Measurements from ENCODE around the gene PTPRU.

PTPRU gene

DNA sequence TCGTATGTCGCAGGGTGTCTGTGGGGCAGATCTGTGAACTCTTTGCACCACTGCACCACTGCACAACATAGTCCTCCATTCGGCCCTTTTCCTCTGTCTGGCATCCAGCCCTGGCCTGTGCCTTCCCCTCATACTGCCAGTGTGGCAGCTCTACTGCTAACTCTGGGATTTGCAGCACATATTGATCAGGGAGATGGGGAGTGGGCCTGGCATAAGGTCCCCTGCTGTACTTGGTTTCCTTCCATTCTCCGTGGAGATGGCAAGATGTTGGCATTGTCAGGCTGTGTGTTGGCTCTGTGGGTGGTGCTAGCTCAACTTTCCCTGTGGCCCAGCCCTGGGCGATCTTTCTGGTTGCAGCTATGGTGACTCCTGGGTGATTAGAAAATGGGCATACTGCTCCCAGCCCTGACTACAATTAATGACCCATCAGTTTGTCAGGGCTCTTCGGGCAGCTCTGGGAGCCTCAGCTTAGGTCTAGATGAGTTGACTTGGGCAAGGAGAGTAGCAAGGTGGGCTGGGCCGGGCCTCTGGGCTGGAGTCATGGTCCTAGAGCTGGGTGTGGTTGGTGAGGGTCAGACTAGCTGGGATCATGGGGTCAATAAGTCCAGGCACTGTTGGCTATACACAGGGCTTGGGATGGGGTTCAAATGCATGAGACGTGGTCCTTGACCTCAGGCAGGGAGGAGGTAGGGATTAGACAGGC, 11.4 kb downstream of the PTPRU start:
- no peaks in the 10 kb centered on the region for H3K36me3 ChIP-seq (ENCODE audit: insufficient read depth, low read length)
- no peak overlapping the region for H3K27ac ChIP-seq (ENCODE audit: low read depth, low read length)
- no peaks in the 10 kb centered on the region for H3K4me1 ChIP-seq (ENCODE audit: insufficient read depth, low read length)
- H3K4me3 ChIP-seq (ENCODE audit: low read depth in 1 of 2, low read length in 2 of 2), result no peak overlapping the region
- no peak overlapping the region for H3K9ac ChIP-seq (ENCODE audit: low read length)
- no peaks in the 10 kb centered on the region for H3K27me3 ChIP-seq (ENCODE audit: control insufficient read depth in 1 of 2, insufficient read depth in 2 of 2, low read length in 2 of 2)
- no peaks in the 10 kb centered on the region for H3K9me3 ChIP-seq (ENCODE audit: low read length)

DNA sequence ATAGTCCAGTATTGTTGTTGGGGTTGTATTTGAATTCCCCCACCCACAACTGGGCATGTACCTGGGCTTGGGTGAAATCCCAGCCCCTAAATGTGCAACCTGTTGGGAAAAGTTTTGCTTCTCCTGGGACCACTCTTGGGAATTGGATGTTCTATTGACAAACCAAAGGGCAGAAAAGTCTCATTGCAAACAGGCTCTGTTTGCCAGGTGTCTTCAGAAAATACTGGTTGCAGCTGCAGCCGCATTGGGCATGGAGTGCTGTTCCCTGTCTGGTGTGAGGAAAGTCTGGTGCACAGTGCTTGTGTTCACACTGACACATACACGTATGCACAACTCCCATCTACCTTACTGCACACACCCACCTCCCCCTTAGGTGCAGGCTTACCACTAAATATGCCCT, 12.1 kb downstream of the PTPRU start:
- no peak overlapping the region for H3K9ac ChIP-seq (ENCODE audit: low read length)
- H3K4me1 ChIP-seq (ENCODE audit: insufficient read depth, low read length), result no peaks in the 10 kb centered on the region
- no peak overlapping the region for H3K27ac ChIP-seq (ENCODE audit: low read depth, low read length)
- no peak overlapping the region for H3K4me3 ChIP-seq (ENCODE audit: low read depth in 1 of 2, low read length in 2 of 2)
- no peaks in the 10 kb centered on the region for H3K36me3 ChIP-seq (ENCODE audit: insufficient read depth, low read length)
- no peaks in the 10 kb centered on the region for H3K27me3 ChIP-seq (ENCODE audit: control insufficient read depth in 1 of 2, insufficient read depth in 2 of 2, low read length in 2 of 2)
- no peaks in the 10 kb centered on the region for H3K9me3 ChIP-seq (ENCODE audit: low read length)

DNA sequence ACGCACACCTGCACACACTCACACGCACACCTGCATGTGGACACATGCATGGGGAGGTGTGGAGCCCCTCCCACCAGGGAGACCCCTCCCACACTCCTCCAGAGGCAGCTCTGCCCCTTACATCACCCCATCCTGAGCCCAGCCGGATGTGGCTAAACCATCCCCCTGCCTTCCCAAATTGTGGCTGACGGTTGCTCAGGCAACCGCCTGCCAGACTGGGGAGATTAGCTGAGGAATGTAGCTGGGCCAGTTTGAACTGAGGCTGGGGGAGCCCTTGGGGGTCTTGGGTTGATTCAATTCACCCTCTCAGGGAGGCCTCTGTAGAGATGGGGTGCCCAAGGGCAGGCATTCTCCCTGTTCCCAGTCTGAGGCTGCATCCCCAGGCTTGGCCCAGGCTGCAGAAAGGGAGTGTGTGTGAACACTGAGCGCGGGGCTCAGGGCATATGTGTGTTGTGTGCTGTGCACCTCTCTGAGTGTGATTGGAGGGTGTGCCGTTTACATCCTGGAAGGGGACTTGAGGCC, 12.9 kb downstream of the PTPRU start:
- Histone ChIP-seq H3K9ac (ENCODE audit: low read length) (no peak overlapping the region), H3K4me1 (ENCODE audit: insufficient read depth, low read length) (no peaks in the 10 kb centered on the region)

DNA sequence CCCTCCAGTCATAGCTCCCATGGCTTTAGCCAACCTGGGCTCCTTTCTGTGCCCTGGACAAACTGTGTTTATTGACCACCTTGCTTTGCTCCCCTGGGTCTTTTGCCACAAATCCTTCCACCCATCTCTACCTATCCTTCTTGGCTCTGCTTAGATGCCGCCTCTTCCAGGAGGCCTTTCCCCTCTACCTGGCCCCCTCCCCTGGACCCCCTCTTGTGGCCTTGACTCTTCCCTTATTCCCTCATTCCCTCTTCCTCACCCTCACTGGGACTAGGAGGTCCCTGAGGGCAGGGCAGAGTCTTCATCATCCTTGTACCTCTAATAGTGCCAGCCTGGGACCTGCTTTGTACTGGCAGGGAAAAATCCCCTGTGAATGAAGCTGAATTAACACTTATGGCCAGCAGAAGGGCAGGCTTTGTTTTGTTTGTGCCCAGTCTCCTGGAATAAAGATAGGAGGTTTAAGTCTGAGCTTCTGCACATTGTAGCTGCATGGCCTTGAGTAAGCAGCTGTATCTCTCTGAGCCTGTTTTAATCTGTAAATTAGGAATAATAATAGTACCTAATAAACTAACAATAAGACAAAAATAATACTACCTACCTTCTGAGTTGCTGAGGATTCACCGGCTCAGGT, 13.7 kb downstream of the PTPRU start:
- no peak overlapping the region for H3K27ac ChIP-seq (ENCODE audit: low read depth, low read length)
- no peaks in the 10 kb centered on the region for H3K4me1 ChIP-seq (ENCODE audit: insufficient read depth, low read length)
- no peak overlapping the region for H3K4me3 ChIP-seq (ENCODE audit: low read depth in 1 of 2, low read length in 2 of 2)
- H3K9ac ChIP-seq (ENCODE audit: low read length), result no peak overlapping the region
- H3K36me3 ChIP-seq (ENCODE audit: insufficient read depth, low read length), result no peaks in the 10 kb centered on the region
- no peaks in the 10 kb centered on the region for H3K27me3 ChIP-seq (ENCODE audit: control insufficient read depth in 1 of 2, insufficient read depth in 2 of 2, low read length in 2 of 2)
- H3K9me3 ChIP-seq (ENCODE audit: low read length), result no peaks in the 10 kb centered on the region

More for the DNA sequence above, 12.9 kb downstream of the PTPRU start:
- no peaks in the 10 kb centered on the region for H3K9me3 ChIP-seq (ENCODE audit: low read length)
- no peaks in the 10 kb centered on the region for H3K36me3 ChIP-seq (ENCODE audit: insufficient read depth, low read length)
- H3K4me3 ChIP-seq (ENCODE audit: low read depth in 1 of 2, low read length in 2 of 2), result no peak overlapping the region
- no peak overlapping the region for H3K27ac ChIP-seq (ENCODE audit: low read depth, low read length)
- H3K27me3 ChIP-seq (ENCODE audit: control insufficient read depth in 1 of 2, insufficient read depth in 2 of 2, low read length in 2 of 2), result no peaks in the 10 kb centered on the region

DNA sequence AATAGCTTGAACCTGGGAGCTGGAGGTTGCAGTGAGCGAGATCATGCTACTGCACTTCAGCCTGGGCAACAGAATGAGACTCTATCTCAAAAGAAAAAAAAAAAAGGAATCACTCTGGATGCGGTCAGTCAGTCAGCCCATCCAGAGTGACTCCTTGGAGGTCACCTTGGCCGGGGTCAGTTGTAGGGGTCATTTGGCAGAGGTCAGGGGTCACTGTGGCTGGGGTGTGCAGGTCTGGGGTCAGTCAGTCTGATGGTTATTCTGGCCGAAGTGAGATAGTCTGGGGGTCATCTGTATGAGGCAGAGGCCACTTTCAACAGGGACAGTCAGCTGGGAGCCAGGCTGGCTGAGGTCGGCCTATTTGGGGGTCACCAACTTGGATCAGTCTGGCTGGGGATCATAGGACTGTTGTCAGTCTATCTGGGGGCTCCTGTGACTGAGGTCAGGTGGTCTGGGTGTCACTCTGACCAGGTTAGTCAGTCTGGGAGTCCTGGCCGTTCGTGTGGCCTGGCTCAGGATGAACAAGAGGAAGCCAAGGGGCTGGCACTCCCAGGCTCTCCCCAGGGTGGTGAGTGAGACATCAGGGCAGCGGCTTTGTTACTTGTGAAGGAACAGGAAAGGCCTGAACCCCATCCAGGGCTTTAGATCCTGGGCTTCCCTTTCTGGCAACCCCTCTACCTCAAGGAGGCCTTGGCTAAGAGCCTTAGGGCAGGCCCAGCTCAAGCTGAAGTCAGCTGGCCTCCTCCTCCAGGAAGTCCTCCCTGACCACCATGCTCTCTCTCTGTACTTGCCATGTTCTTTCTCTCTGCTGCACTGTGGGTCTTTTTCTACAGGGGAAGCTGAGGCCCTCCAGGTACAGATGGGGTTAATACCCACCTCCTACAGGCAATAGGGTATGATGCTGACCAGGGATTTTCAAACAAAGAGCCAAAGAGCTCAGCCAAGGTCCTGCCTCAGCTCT, 15.1 kb downstream of the PTPRU start:
- Histone ChIP-seq H3K36me3 (ENCODE audit: insufficient read depth, low read length) (no peaks in the 10 kb centered on the region), H3K27ac (ENCODE audit: low read depth, low read length) (no peak overlapping the region), H3K4me1 (ENCODE audit: insufficient read depth, low read length) (no peaks in the 10 kb centered on the region), H3K27me3 (ENCODE audit: control insufficient read depth in 1 of 2, insufficient read depth in 2 of 2, low read length in 2 of 2) (no peaks in the 10 kb centered on the region), H3K4me3 (ENCODE audit: low read depth in 1 of 2, low read length in 2 of 2) (no peak overlapping the region), H3K9ac (ENCODE audit: low read length) (no peak overlapping the region), H3K9me3 (ENCODE audit: low read length) (no peaks in the 10 kb centered on the region)

DNA sequence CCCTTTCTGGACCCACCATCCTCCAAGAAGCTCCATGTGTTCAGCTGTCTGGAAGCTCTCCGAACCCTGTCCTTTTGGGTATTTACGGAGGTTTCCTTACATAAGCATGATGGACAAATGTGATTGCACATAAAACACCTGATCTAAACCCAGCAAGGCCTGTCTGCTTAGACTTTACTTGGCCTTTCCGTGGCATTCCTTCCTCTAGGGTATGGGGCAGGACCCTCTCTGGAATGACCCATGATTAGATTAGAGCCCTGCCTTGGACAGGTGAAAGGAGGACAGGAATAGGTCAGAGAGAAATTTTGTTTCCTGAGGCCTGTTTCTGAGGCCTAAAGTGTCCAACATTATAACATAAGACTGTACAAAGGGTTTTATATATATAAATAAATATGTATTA, 16.9 kb downstream of the PTPRU start:
- H3K4me3 ChIP-seq (ENCODE audit: low read depth in 1 of 2, low read length in 2 of 2), result no peak overlapping the region
- peaks cover 0 to under 1% of the 10 kb centered on the region in 2 donors for H3K27me3 ChIP-seq (ENCODE audit: control insufficient read depth in 1 of 2, insufficient read depth in 2 of 2, low read length in 2 of 2)
- H3K27ac ChIP-seq (ENCODE audit: low read depth, low read length), result no peak overlapping the region
- H3K9ac ChIP-seq (ENCODE audit: low read length), result no peak overlapping the region
- H3K4me1 ChIP-seq (ENCODE audit: insufficient read depth, low read length), result no peaks in the 10 kb centered on the region
- no peaks in the 10 kb centered on the region for H3K9me3 ChIP-seq (ENCODE audit: low read length)
- H3K36me3 ChIP-seq (ENCODE audit: insufficient read depth, low read length), result no peaks in the 10 kb centered on the region

DNA sequence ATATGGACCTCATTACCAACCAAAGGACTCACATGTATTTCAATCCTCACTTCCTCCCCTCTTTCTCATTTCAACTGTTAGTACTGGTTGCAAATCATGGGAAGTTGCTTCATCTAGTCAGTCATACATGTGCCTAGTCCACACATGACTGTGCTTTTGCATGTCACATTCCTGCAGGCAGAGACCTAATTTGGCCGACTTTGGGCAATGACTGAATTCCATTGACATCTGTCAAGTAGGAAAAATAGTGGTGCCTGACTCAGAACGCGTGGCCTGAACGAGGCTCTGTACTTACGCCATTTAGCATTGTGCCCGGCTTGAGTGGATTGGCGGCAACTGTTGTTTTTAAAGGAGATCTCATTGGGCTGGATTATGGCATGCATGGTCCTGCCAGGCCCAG, 18.0 kb downstream of the PTPRU start:
- Histone ChIP-seq H3K9ac (ENCODE audit: low read length) (no peak overlapping the region), H3K9me3 (ENCODE audit: low read length) (no peaks in the 10 kb centered on the region), H3K4me1 (ENCODE audit: insufficient read depth, low read length) (peaks cover 3% of the 10 kb centered on the region), H3K4me3 (ENCODE audit: low read depth in 1 of 2, low read length in 2 of 2) (no peak overlapping the region), H3K27ac (ENCODE audit: low read depth, low read length) (no peak overlapping the region), H3K36me3 (ENCODE audit: insufficient read depth, low read length) (no peaks in the 10 kb centered on the region), H3K27me3 (ENCODE audit: control insufficient read depth in 1 of 2, insufficient read depth in 2 of 2, low read length in 2 of 2) (peaks cover 9 to 13% of the 10 kb centered on the region in 2 donors)

DNA sequence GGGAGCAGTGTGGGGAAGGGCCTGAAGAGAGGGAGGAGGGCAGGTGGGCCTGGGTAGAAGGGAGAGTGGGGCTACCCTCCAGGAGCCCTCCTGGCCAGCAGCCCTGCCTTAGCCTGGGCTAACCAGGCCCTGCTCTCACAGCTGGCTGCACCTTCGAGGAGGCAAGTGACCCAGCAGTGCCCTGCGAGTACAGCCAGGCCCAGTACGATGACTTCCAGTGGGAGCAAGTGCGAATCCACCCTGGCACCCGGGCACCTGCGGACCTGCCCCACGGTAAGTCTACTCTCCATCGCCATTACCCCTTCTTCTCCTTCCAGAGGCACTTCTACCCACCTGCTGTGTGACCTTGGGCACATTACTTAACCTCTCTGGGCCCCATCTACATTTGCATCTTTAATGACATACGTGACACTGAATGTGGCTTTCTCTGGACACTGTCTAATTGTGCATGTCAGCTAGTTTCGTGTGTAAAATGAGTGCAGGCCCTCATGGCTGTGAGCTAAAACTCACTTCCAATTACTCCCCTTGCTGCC, 18.9 kb downstream of the PTPRU start:
- H3K27ac ChIP-seq (ENCODE audit: low read depth, low read length), result no peak overlapping the region

DNA sequence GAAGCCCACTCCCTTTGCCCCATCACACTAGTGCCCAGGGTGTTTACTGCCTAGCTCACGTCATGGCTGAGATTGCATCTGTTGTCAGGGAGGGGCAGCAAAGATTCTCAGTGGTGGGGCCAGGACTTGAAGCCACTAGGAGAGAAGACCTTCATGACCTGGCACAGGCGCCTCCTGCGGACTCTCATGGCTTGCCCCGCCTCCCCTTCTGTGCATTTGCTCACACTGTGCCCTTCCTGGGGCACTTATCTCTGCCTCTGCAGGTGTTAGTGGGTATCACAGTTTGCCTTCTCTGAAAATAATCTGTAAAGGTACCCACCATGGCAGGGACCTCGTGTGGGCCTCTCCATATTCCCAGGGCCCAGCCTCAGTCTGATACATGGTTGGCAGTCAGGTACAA, 20.1 kb downstream of the PTPRU start:
- peaks cover 3% of the 10 kb centered on the region for H3K4me1 ChIP-seq (ENCODE audit: insufficient read depth, low read length)
- H3K9me3 ChIP-seq (ENCODE audit: low read length), result no peaks in the 10 kb centered on the region
- H3K27ac ChIP-seq (ENCODE audit: low read depth, low read length), result no peak overlapping the region
- no peak overlapping the region for H3K9ac ChIP-seq (ENCODE audit: low read length)
- H3K4me3 ChIP-seq (ENCODE audit: low read depth in 1 of 2, low read length in 2 of 2), result no peak overlapping the region
- peaks cover 9 to 19% of the 10 kb centered on the region in 2 donors for H3K27me3 ChIP-seq (ENCODE audit: control insufficient read depth in 1 of 2, insufficient read depth in 2 of 2, low read length in 2 of 2)
- H3K36me3 ChIP-seq (ENCODE audit: insufficient read depth, low read length), result no peaks in the 10 kb centered on the region

More for the DNA sequence above, 18.9 kb downstream of the PTPRU start:
- H3K36me3 ChIP-seq (ENCODE audit: insufficient read depth, low read length), result no peaks in the 10 kb centered on the region
- H3K4me3 ChIP-seq (ENCODE audit: low read depth in 1 of 2, low read length in 2 of 2), result no peak overlapping the region
- H3K4me1 ChIP-seq (ENCODE audit: insufficient read depth, low read length), result peaks cover 3% of the 10 kb centered on the region
- peaks cover 9 to 15% of the 10 kb centered on the region in 2 donors for H3K27me3 ChIP-seq (ENCODE audit: control insufficient read depth in 1 of 2, insufficient read depth in 2 of 2, low read length in 2 of 2)
- H3K9ac ChIP-seq (ENCODE audit: low read length), result no peak overlapping the region
- no peaks in the 10 kb centered on the region for H3K9me3 ChIP-seq (ENCODE audit: low read length)

DNA sequence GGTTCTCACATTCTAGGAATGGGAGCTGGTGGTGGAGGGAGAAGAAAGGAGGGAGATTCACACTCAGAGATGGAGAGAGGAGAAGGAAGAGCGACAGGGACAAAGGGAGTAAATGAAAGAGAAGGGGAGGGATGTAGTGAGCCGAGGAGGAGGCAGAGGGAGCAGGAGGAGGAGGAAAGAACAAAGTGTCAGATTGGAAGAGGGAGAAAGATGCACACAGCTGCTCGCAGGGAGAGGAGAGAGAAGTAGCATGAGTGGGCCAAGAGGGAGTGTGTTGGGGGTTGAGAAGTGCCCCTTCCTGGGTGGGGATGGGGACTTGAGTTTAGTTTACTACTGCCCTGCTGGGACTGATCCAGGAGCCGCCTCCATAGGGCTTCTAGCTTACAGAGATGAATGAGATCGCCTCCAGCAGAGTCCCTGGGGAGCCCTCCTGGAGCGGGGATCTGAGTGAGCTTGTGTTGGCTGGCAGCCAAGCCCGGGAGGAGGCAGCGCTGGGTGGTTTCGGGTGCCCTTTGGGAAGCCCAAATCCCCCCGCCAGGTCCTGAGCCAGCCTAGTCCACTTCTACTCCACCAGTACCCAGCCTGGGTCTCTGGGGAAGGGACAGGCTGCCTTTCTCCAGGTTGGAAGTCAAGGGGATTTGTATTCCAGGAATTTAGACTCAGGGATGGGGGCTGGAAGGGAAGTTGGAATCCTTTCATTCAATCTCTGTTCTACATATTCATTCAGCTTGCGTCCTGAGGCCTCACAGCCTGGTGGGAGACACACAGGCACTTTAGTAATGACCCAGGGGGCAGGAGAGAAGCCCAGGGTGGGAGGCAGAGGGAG, 20.9 kb downstream of the PTPRU start:
- Histone ChIP-seq H3K9ac (ENCODE audit: low read length) (no peak overlapping the region), H3K4me1 (ENCODE audit: insufficient read depth, low read length) (peaks cover 3% of the 10 kb centered on the region), H3K4me3 (ENCODE audit: low read depth in 1 of 2, low read length in 2 of 2) (no peak overlapping the region), H3K9me3 (ENCODE audit: low read length) (no peaks in the 10 kb centered on the region), H3K36me3 (ENCODE audit: insufficient read depth, low read length) (no peaks in the 10 kb centered on the region), H3K27ac (ENCODE audit: low read depth, low read length) (no peak overlapping the region), H3K27me3 (ENCODE audit: control insufficient read depth in 1 of 2, insufficient read depth in 2 of 2, low read length in 2 of 2) (peaks cover 9 to 19% of the 10 kb centered on the region in 2 donors)
